Thyroid gland (tissue), 4 donors: ENCODE measurements around the gene C22orf42.
"Not testable (repeated sequence)": the region's sequence is repeated elsewhere in the genome, so short reads cannot be mapped to it uniquely, and the experiment has no call there.

Source experiments
- CTCF ChIP-seq, 6 experiments: fragments of 200-600 bp in 3 of 6; fragments of 450-650 bp in 3 of 6; sonication (generic) in 3 of 6; IDR thresholded peaks; one replicate each; pipeline ENCODE4 v1.5.1; 2016 to 2019; ENCODE audit warnings: antibody characterized with exemption in 6 of 6, mild to moderate bottlenecking in 2 of 6, inconsistent platforms in 1 of 6, moderate library complexity in 1 of 6
- POLR2A ChIP-seq, 2 donors: fragments of 450-650 bp; IDR thresholded peaks; one replicate each; pipeline ENCODE4 v1.6.1; 2017; ENCODE audit warnings: antibody characterized with exemption in 2 of 2, mild to moderate bottlenecking in 2 of 2, moderate library complexity in 1 of 2

DNA sequence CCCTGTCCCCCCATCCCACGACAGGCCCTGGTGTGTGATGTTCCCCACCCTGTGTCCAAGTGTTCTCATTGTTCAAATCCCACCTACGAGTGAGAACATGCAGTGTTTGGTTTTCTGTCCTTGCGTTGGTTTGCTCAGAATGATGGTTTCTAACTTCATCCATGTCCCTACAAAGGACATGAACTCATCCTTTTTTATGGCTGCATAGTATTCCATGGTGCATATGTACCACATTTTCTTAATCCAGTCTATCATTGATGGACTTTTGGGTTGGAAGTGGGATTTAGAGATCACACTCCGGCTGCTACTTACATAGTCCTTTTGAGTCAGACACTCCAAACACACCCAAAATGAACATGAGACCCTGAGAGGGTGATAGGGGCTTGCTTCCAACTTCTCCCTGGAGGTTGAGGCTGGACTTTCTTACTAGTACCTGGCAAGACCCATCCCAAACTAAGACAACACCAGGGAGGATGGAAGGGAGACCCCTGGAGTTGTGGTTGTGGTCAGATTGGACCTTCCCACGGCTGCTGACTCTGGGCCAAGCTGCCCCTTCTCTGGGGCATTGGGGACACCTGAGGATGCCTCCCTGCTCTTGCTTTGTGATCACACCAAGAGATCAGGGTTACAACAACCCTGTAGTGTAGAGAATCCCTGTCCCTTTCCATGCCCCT, 38.6 kb upstream of the C22orf42 start:
- not testable (repeated sequence) for TF ChIP-seq CTCF, POLR2A (IDR thresholded peaks at IDR 0.05)
